Loucy (cell line): ENCODE measurements around the gene KLRD1.
"Not testable (repeated sequence)": the region's sequence is repeated elsewhere in the genome, so short reads cannot be mapped to it uniquely, and the experiment has no call there.

Source experiments
- H2AFZ ChIP-seq: fragments of 200-600 bp; sonication (generic); 2 replicates; pipeline ENCODE4 v1.6.0; 2016; ENCODE audit warnings: antibody characterized with exemption, mild to moderate bottlenecking, low read length, moderate library complexity
- H3F3A ChIP-seq: fragments of 200-600 bp; 2 replicates; pipeline ENCODE4 v1.6.0; 2016; ENCODE audit warnings: antibody characterized with exemption, low read depth, mild to moderate bottlenecking
- H3K27me3 ChIP-seq: fragments of 200-600 bp; sonication (generic); 2 replicates; pipeline ENCODE4 v1.6.1; 2014; ENCODE audit warnings: low read length, mild to moderate bottlenecking; ENCODE audit not compliant: insufficient read depth, poor library complexity, severe bottlenecking
- H3K36me3 ChIP-seq: fragments of 200-600 bp; sonication (generic); 2 replicates; pipeline ENCODE4 v1.6.1; 2016; ENCODE audit warnings: low read length; ENCODE audit not compliant: insufficient read depth
- H3K4me1 ChIP-seq: fragments of 200-600 bp; sonication (generic); 2 replicates; pipeline ENCODE4 v1.5.1; 2014; ENCODE audit warnings: low read length, mild to moderate bottlenecking; ENCODE audit not compliant: insufficient read depth, poor library complexity, severe bottlenecking
- H3K4me2 ChIP-seq: fragments of 200-600 bp; sonication (generic); 2 replicates; pipeline ENCODE4 v1.6.0; 2014; ENCODE audit warnings: antibody characterized with exemption, low read length, low read depth, mild to moderate bottlenecking; ENCODE audit not compliant: poor library complexity, severe bottlenecking
- H3K4me3 ChIP-seq: fragments of 200-600 bp; sonication (generic); 2 replicates; pipeline ENCODE4 v1.5.1; 2014; ENCODE audit warnings: low read length, mild to moderate bottlenecking, mixed read lengths; ENCODE audit not compliant: poor library complexity, severe bottlenecking
- H3K79me2 ChIP-seq: fragments of 200-600 bp; sonication (generic); 2 replicates; pipeline ENCODE4 v1.6.1; 2014; ENCODE audit warnings: low read length; ENCODE audit not compliant: insufficient read depth
- H3K9ac ChIP-seq: fragments of 200-600 bp; sonication (generic); 2 replicates; pipeline ENCODE4 v1.6.0; 2014; ENCODE audit warnings: mild to moderate bottlenecking, low read depth, low read length, moderate library complexity; ENCODE audit not compliant: poor library complexity, severe bottlenecking
- H3K9me2 ChIP-seq: fragments of 200-600 bp; sonication (generic); replicated peaks from 2 replicates; pipeline ENCODE4 v1.6.1; 2016; ENCODE audit warnings: low read depth, low read length, mixed read lengths
- H3K9me3 ChIP-seq: fragments of 200-600 bp; sonication (generic); 2 replicates; pipeline ENCODE4 v1.6.1; 2014; ENCODE audit warnings: mild to moderate bottlenecking, antibody characterized with exemption, low read length, low read depth; ENCODE audit not compliant: insufficient read depth
- H4K20me1 ChIP-seq: fragments of 200-600 bp; sonication (generic); 2 replicates; pipeline ENCODE4 v1.6.0; 2014; ENCODE audit warnings: antibody characterized with exemption, low read length, mild to moderate bottlenecking; ENCODE audit not compliant: insufficient read depth, poor library complexity, severe bottlenecking
- CTCF ChIP-seq: fragments of 200-600 bp; sonication (generic); conservative IDR thresholded peaks from 2 replicates; pipeline ENCODE4 v1.5.1; 2014; ENCODE audit warnings: mild to moderate bottlenecking, antibody characterized with exemption, low read length
- EZH2phosphoT487 ChIP-seq: fragments of 200-600 bp; IDR thresholded peaks from 2 replicates; pipeline ENCODE4 v1.6.1; 2018; ENCODE audit warnings: antibody characterized with exemption, mild to moderate bottlenecking, moderate library complexity, borderline replicate concordance

The KLRD1 gene

GRCh38 chr12:10331642-10332239 lies 24.1 kb downstream of the KLRD1 start:
- TF ChIP-seq EZH2phosphoT487 = no peak
- peak; percentile 67 for TF ChIP-seq CTCF
- Histone ChIP-seq H3K79me2 (no peaks in the 10 kb centered on the region), H3K4me2 (no peak overlapping the region), H4K20me1 (no peaks in the 10 kb centered on the region), H3K9me2 (no peaks in the 10 kb centered on the region), H2AFZ (no peak overlapping the region), H3K9ac (no peak overlapping the region), H3K4me3 (no peak overlapping the region), H3K27me3 (no peaks in the 10 kb centered on the region), H3K9me3 (no peaks in the 10 kb centered on the region), H3F3A (no peaks in the 10 kb centered on the region), H3K4me1 (peaks cover 3% of the 10 kb centered on the region), H3K36me3 (no peaks in the 10 kb centered on the region)

DNA sequence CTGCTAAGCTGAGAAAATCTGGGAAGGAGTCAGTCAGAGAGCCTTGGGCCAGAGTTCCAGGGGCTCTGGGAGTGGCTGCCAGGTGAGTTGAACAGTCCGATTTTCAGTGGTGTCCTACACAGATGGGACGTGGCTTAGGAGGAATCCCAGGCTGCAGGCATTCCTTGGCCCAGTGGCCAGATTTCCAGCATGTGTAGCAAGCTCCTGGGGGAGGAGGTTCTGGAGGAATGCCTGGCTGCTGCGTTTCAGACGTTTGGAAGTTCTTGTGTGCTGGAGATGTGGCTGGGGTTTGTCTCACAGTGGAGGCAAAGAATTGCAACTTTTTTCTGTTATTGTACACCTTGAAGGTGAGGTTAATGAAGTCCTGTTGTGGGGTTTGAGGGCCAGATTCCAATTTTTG lies 28.5 kb downstream of the KLRD1 start:
- not testable (repeated sequence) for H3K27me3 ChIP-seq, H3K9ac ChIP-seq, H3K9me2 ChIP-seq, H3K79me2 ChIP-seq, H3K4me2 ChIP-seq, H3K36me3 ChIP-seq, H3K9me3 ChIP-seq, H3K4me1 ChIP-seq, H4K20me1 ChIP-seq, H3K4me3 ChIP-seq, H2AFZ ChIP-seq, H3F3A ChIP-seq

GRCh38 chr12:10338470-10338869 lies 30.8 kb downstream of the KLRD1 start:
- not testable (repeated sequence) for H2AFZ ChIP-seq, H3K4me2 ChIP-seq, H3K4me3 ChIP-seq, H3K9me3 ChIP-seq, H3K9ac ChIP-seq, H3K4me1 ChIP-seq, H3K79me2 ChIP-seq, H3K27me3 ChIP-seq, H3F3A ChIP-seq, H3K36me3 ChIP-seq, H3K9me2 ChIP-seq, H4K20me1 ChIP-seq

DNA sequence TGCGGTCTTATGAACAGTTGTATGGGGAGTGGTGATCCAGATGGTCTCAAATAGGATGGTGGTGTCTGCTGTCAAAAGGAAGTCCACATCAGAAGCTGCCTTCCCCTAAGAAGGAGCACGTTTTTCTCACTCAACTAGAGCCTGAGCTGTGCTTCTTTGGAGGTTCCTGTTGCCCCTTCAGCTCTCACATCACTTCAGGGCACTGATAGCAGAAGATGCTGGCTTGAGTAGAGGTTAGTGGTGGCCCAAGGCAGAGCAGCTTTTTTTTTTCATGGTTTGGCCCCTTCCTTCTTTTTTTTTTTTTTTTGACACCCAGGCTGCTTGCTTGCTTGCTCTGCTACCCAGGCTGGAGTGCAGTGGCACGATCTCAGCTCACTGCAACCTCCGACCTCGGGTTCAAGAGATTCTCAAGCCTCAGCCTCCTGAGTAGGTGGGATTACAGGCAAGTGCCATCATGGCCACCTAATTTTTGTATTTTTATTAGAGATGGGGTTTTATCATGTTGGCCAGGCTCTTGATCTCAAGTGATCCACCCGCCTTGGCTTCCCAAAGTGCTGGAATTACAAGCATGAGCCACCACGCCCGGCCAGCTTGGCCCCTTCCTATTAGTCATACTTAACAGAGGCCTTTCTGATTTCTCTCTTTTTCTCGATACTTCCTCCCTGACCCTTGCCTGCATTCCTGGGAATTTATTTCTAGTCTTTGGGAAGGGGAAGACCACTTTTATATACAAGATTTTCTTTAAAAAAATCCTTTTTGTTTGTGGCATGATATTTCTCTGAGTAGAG lies 31.6 kb downstream of the KLRD1 start:
- H3K27me3 ChIP-seq = no peaks in the 10 kb centered on the region
- no peaks in the 10 kb centered on the region for H3K9me2 ChIP-seq
- no peak overlapping the region for H3K4me2 ChIP-seq
- H3K36me3 ChIP-seq = no peaks in the 10 kb centered on the region
- no peak overlapping the region for H3K4me3 ChIP-seq
- no peaks in the 10 kb centered on the region for H3K4me1 ChIP-seq
- no peaks in the 10 kb centered on the region for H3F3A ChIP-seq
- H4K20me1 ChIP-seq = no peaks in the 10 kb centered on the region
- TF ChIP-seq EZH2phosphoT487 (no peak), CTCF (no peak)
- no peak overlapping the region for H3K9ac ChIP-seq
- H3K79me2 ChIP-seq = no peaks in the 10 kb centered on the region
- no peaks in the 10 kb centered on the region for H3K9me3 ChIP-seq
- H2AFZ ChIP-seq = no peak overlapping the region

DNA sequence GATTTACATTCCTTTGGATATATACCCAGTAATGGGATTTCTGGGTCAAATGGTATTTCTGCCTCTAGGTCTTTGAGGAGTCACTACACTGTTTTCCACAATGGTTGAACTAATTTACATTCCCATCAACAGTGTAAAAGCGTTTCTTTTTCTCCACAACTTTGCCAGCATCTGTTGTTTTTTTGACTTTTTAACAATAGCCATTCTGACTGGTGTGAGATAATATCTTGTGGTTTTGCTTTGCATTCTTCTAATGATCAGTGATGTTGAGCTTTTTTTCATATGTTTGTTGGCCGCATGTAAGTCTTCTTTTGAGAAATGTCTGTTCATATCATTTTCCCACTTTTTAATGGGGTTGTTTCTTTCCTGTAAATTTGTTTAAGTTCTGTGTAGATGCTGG lies 33.3 kb downstream of the KLRD1 start:
- H4K20me1 ChIP-seq, H3F3A ChIP-seq, H3K9ac ChIP-seq, H3K4me3 ChIP-seq, H3K36me3 ChIP-seq, H3K9me2 ChIP-seq, H3K27me3 ChIP-seq, H2AFZ ChIP-seq, H3K4me1 ChIP-seq, H3K9me3 ChIP-seq, H3K4me2 ChIP-seq, H3K79me2 ChIP-seq: not testable (repeated sequence)
